ENCODE results near the gene EPPIN.

Gene EPPIN

DNA sequence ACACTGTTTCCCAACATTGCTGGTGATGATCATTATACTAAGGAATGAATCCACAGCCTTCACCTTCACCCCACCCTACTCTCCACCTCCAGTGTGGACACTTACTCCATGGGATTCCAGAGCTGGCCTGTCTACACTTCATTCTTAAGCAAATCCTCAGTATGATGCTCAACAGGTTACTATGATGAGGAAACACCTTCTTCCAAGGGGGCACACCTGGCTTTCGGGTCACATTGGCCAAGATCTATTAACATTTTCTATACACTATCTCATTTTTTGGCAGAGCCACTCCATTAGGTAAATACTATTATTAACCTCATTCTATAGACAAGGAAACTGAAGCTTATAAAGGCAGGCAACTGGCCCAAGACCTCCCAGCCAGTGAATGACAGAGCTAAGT, 8.0 kb upstream of the EPPIN start:
- Mint-ChIP-seq H3K4me1 (ENCODE audit: low read depth) (no peaks in the 10 kb centered on the region), H3K4me3 (no peak overlapping the region), H3K27me3 (peaks cover 45% of the 10 kb centered on the region)

DNA sequence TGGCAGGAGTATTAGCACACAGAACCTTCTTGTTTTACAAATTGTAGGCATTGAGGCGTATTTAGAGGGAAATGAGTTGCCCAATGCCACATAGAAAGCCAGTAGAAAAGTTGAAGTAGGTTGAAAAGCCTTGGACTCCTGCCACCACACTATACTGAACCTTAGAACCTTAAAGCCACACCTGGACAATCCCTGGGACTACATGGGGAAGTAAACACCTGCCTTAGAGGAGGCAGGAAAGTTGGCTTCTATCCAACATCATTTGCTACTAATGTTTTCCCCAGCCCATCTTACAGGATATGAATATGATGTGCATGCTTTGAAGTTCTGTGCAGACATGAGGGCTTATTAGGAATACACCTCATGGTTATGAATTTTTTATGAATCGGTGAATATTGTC, 5.3 kb upstream of the EPPIN start:
- no peak overlapping the region for H3K27ac Mint-ChIP-seq
- H3K36me3 Mint-ChIP-seq (ENCODE audit: low read depth): no peaks in the 10 kb centered on the region
- H3K27me3 Mint-ChIP-seq: peaks cover 45% of the 10 kb centered on the region
- peaks cover 4% of the 10 kb centered on the region for H3K9me3 Mint-ChIP-seq
- no peak overlapping the region for H3K4me3 Mint-ChIP-seq
- no peaks in the 10 kb centered on the region for H3K4me1 Mint-ChIP-seq (ENCODE audit: low read depth)

More for the DNA sequence above, 8.0 kb upstream of the EPPIN start:
- Mint-ChIP-seq H3K36me3 (ENCODE audit: low read depth) (no peaks in the 10 kb centered on the region), H3K9me3 (peaks cover 4% of the 10 kb centered on the region), H3K27ac (no peak overlapping the region)

- Mint-ChIP-seq H3K27ac (no peak overlapping the region), H3K4me1 (ENCODE audit: low read depth) (no peaks in the 10 kb centered on the region), H3K27me3 (peaks cover 41% of the 10 kb centered on the region), H3K4me3 (no peak overlapping the region), H3K36me3 (ENCODE audit: low read depth) (no peaks in the 10 kb centered on the region), H3K9me3 (peaks cover 4% of the 10 kb centered on the region)
These were observed 3.6 kb upstream of the EPPIN start for GRCh38 chr20:45550765-45551164.

- peaks cover 33% of the 10 kb centered on the region for H3K27me3 Mint-ChIP-seq
- H3K4me1 Mint-ChIP-seq (ENCODE audit: low read depth): no peaks in the 10 kb centered on the region
- no peak overlapping the region for H3K4me3 Mint-ChIP-seq
- no peaks in the 10 kb centered on the region for H3K36me3 Mint-ChIP-seq (ENCODE audit: low read depth)
- peaks cover 4% of the 10 kb centered on the region for H3K9me3 Mint-ChIP-seq
- H3K27ac Mint-ChIP-seq: no peak overlapping the region
These were observed 1.2 kb upstream of the EPPIN start for GRCh38 chr20:45548410-45548809.

DNA sequence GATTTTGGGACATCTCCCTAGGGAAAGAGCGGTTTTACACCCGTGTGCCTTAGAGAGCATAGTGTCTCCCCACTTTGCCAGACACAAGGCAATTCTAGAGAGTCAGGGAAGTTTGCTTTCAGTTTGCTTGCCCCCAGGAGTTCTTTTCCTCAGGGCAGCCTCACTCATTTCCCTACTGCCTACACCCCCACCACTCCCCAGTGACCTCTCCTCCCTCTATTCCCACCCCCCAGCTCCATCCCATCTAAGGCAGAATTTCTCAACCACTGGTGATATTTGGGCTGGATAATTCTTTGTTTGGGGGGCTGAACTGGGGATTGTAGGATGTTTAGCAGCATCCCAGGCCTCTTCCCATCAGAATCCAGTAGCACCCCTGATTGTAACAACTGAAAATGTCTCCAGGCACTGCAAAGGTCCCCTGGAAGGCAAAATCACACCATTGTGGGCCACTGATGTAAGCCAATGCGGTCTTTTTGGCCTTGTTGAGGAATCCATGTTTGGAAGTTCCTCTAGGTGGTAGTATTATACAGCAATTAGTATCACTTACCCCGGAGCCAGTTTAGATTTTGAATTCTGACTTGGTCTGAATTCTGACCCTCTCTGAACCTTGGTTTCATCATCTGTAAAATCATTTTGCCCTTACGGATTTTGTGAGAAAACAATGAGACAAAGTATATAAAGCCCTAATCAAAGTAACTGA, 1.3 kb downstream of the EPPIN start:
- Mint-ChIP-seq H3K27me3 (peaks cover 38% of the 10 kb centered on the region), H3K36me3 (ENCODE audit: low read depth) (no peaks in the 10 kb centered on the region), H3K4me1 (ENCODE audit: low read depth) (no peaks in the 10 kb centered on the region), H3K9me3 (peaks cover 4% of the 10 kb centered on the region), H3K27ac (no peak overlapping the region), H3K4me3 (no peak overlapping the region)

GRCh38 chr20:45545351-45545750, 1.9 kb downstream of the EPPIN start:
- no peaks in the 10 kb centered on the region for H3K4me1 Mint-ChIP-seq (ENCODE audit: low read depth)
- peaks cover 35% of the 10 kb centered on the region for H3K27me3 Mint-ChIP-seq
- H3K27ac Mint-ChIP-seq: no peak overlapping the region
- no peak overlapping the region for H3K4me3 Mint-ChIP-seq
- peaks cover 2% of the 10 kb centered on the region for H3K9me3 Mint-ChIP-seq
- no peaks in the 10 kb centered on the region for H3K36me3 Mint-ChIP-seq (ENCODE audit: low read depth)

GRCh38 chr20:45539382-45539781, 7.8 kb downstream of the EPPIN start, which contains the start of gene WFDC6:
Gene WFDC6, minus strand, starts transcription at chr20:45539482. Its CDS starts 75 bp downstream, at chr20:45539407.
- H3K27ac Mint-ChIP-seq: no peak within 1 kb of the TSS
- no peaks in the 10 kb centered on the region for H3K9me3 Mint-ChIP-seq
- no peak within 1 kb of the TSS for H3K4me3 Mint-ChIP-seq
- no peaks in the 10 kb centered on the region for H3K36me3 Mint-ChIP-seq (ENCODE audit: low read depth)
- peaks cover 22% of the 10 kb centered on the region for H3K27me3 Mint-ChIP-seq
- H3K4me1 Mint-ChIP-seq (ENCODE audit: low read depth): no peaks in the 10 kb centered on the region

DNA sequence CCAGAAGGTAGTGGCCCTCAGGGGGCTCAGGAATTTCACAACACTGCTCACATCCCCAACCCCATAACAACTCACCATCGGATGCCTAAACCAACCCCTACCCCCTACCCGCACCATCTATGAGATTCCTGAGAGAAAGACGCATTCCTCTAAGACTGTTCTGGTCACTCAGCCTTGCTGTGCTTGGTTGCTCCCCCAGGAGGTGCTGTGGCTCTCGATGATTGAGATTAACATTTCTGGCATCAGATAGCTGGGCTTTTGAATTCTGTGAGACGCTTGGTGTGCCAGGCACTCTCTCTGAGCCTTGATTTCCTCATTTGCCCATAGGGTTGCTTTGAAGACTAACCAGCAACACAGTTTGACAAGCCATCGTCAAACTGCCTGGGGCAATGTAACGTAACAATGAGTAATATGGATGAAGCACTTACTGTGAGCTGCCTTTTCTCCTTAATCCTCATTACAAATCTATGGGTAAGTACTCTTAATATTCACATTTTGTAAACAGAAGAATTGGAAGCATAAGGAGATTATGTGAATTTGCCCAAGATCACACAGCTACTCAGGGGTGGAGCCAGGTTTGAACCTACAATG, 8.9 kb downstream of the EPPIN start:
- Mint-ChIP-seq H3K9me3 (no peaks in the 10 kb centered on the region), H3K27ac (no peak overlapping the region), H3K27me3 (peaks cover 22% of the 10 kb centered on the region), H3K4me1 (ENCODE audit: low read depth) (no peaks in the 10 kb centered on the region), H3K4me3 (no peak overlapping the region), H3K36me3 (ENCODE audit: low read depth) (no peaks in the 10 kb centered on the region)

DNA sequence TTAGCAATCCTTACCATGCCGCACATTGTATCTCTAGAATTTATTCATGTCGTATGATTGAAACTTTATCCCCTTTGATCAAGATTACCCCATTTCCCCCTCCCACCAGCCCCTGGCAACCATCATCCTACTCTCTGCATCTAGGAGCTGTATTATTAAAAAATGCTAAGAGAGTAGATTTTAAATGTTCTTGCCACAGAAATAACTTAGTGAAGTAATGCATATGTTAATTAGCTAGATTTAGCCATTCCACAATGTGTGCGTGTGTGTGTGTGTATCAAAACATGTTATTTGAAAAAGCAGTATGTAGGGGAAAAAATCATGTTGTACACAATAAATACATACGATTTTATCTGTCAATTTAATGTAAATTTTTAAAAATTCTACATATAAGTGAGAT, 19.9 kb downstream of the EPPIN start:
- Mint-ChIP-seq H3K9me3 (no peaks in the 10 kb centered on the region), H3K27ac (no peak overlapping the region), H3K27me3 (peaks cover 60% of the 10 kb centered on the region), H3K4me1 (ENCODE audit: low read depth) (no peaks in the 10 kb centered on the region), H3K4me3 (no peak overlapping the region), H3K36me3 (ENCODE audit: low read depth) (no peaks in the 10 kb centered on the region)

DNA sequence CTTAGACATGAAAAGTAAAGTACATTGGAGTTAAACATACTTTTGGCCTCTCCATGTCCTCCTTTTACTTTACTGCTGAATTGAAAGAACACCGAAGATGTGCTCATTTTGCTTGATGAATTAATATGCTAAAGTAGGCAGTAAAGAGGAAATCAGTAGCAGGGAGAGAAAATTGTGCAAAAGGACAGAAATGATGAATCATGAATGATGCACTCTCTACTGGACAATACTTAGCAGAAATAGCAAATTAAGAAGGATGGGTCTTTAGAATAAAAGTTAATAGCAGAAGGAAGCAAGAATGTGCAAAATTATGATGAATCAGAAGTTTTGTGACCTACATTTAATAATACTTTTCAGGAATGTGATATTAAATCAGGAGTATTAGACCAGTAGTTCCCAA, 23.4 kb downstream of the EPPIN start:
- Mint-ChIP-seq H3K4me3 (no peak overlapping the region), H3K27me3 (peaks cover 49% of the 10 kb centered on the region), H3K9me3 (no peaks in the 10 kb centered on the region), H3K36me3 (ENCODE audit: low read depth) (no peaks in the 10 kb centered on the region), H3K27ac (no peak overlapping the region), H3K4me1 (ENCODE audit: low read depth) (no peaks in the 10 kb centered on the region)

DNA sequence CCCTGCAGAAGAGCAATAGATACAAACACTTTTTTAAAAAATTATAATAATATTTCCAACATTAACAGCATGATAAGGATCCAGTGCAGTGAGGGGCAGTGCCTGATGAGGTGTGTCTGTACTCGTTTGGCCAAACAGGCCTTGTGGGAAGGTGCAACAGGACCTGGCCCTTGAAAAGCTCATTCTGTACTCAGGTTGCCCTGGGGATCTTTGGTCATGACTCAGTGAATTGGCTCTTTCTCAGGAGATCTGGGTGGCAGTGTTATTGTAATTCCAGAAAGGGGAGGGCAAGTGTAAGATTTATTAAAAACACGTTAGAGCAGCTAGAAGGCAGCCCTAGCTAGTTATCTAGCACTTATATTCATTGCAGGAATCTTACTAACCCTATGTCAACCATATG, 28.9 kb downstream of the EPPIN start:
- H3K36me3 Mint-ChIP-seq (ENCODE audit: low read depth): no peaks in the 10 kb centered on the region
- H3K27ac Mint-ChIP-seq: no peak overlapping the region
- no peaks in the 10 kb centered on the region for H3K4me1 Mint-ChIP-seq (ENCODE audit: low read depth)
- H3K9me3 Mint-ChIP-seq: peaks cover 5% of the 10 kb centered on the region
- peaks cover 33% of the 10 kb centered on the region for H3K27me3 Mint-ChIP-seq
- no peak overlapping the region for H3K4me3 Mint-ChIP-seq

- no peak within 1 kb of the TSS for H3K4me3 Mint-ChIP-seq
- H3K4me1 Mint-ChIP-seq (ENCODE audit: low read depth): no peaks in the 10 kb centered on the region
- H3K27ac Mint-ChIP-seq: no peak within 1 kb of the TSS
- H3K27me3 Mint-ChIP-seq: peaks cover 40% of the 10 kb centered on the region
- no peaks in the 10 kb centered on the region for H3K36me3 Mint-ChIP-seq (ENCODE audit: low read depth)
- H3K9me3 Mint-ChIP-seq: peaks cover 5% of the 10 kb centered on the region
These were observed 31.9 kb downstream of the EPPIN start, which contains the start of gene SPINT3 for GRCh38 chr20:45515147-45515913. Gene SPINT3, minus strand, starts transcription at chr20:45515622. Its CDS starts 14 bp downstream, at chr20:45515608.

DNA sequence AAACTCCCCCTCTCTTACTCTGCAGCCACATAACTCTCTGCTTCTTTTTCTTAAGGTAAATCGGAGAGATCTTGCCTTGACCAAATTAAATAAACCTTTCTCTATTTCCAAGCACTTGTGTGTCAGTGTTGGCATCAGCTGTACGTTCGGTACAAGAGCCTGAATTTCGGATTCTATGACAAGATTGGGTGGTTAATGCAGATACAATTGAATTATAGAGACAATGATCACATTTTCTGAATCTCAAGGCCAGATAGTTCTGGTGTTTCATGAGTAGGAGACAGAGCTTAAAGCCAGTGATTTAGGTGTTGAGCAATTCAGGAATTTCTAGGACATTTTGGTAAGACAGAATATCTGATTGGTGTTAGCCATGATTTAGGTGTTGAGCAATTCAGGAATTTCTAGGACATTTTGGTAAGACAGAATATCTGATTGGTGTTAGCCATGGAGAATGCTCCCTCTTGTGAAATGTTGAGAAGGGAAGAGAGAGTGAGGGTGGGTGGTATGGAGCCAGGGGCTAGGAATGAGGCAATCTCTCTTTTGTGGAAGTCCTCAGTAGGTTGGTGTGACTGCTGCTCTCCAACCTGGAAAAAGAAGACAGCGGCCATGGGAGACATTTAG, 36.8 kb downstream of the EPPIN start:
- H3K4me1 Mint-ChIP-seq (ENCODE audit: low read depth): peaks cover 13% of the 10 kb centered on the region
- H3K4me3 Mint-ChIP-seq: no peak overlapping the region
- H3K36me3 Mint-ChIP-seq (ENCODE audit: low read depth): no peaks in the 10 kb centered on the region
- H3K27ac Mint-ChIP-seq: no peak overlapping the region
- no peaks in the 10 kb centered on the region for H3K9me3 Mint-ChIP-seq
- peaks cover 48% of the 10 kb centered on the region for H3K27me3 Mint-ChIP-seq

DNA sequence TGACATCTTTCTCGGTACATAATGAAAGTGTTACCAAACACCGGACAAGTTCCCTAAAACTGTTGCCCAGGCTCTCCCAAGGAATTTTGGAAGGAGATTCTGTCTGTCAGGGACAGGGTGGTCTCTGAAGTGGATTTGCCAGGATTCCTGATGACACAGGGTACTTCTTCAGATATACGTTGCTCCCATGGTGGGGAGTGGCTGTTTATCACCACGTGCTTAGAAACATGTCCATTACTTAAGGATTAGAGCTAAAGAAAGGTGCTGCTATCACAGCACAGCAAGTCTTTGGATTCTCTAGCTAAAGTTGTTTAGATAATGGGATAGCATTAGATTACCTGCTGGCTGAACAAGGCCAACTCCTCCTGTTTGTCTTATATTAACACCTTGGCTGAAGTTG, 38.1 kb downstream of the EPPIN start:
- Mint-ChIP-seq H3K27ac (no peak overlapping the region), H3K9me3 (no peaks in the 10 kb centered on the region), H3K4me1 (ENCODE audit: low read depth) (peaks cover 13% of the 10 kb centered on the region), H3K36me3 (ENCODE audit: low read depth) (no peaks in the 10 kb centered on the region), H3K4me3 (no peak overlapping the region), H3K27me3 (peaks cover 47% of the 10 kb centered on the region)
